GM19372 (cell line): Measurements from ENCODE around the gene LCK.

Experiments
- ATAC-seq: cut with Tn5 transposase; IDR thresholded peaks from one replicate; pipeline ENCODE4 v1.9.1; 2021; ENCODE audit warnings: mild to moderate bottlenecking, low read depth, moderate library complexity; ENCODE audit not compliant: unreplicated experiment

Gene LCK

GRCh38 chr1:32311709-32312393 lies 60.8 kb downstream of the LCK start:
- ATAC-seq: no peak

DNA sequence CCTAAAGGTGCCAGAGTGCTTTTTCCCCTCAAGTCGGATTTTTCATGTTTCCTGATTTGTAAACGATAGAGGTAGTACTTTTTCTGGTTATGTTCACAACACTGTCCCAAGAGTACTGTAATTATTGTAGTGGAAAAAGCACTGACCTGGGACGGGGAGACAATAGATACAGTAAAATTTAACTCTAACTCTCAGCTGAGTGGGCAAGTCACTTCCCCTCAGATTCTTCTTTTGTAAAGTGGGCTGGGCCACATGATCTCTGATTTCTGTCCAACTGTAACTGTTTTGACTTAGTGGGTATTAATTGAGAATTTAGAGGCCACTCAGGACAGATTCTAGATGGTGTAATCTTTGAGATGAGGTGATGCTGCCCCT lies 65.8 kb downstream of the LCK start:
- ATAC-seq: no peak

- ATAC-seq: no peak
These were observed 67.2 kb downstream of the LCK start for GRCh38 chr1:32318127-32318869.

DNA sequence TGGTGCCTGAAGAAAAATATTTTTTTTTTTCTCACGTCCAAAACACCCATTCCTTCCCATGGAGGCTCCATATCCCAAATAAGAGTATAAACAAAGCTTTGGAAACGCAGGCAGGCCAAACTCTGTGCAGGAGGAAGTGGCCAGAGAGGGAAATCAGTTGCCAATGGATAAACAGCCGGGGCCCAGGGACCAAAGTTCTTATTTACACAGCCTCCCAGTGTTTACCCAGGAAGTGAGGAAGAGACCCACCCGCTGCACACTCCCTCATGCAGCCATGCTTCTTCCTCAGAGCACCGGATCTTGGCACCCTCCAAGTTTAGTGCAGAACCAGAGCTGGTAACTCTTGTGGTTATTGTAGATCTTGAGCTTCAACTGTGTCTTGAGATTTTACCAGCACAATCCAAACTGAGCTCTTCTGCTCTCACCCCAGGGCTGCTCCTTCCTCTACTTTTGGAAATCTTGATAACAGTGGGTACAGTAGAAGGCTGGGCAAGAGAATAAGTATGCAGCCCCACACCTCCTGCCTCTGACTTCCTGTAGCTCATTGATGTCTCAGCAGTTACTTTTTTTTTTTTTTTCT lies 70.7 kb downstream of the LCK start:
- ATAC-seq: no peak

- ATAC-seq: no peak
These were observed 76.1 kb downstream of the LCK start for GRCh38 chr1:32327204-32327603.

DNA sequence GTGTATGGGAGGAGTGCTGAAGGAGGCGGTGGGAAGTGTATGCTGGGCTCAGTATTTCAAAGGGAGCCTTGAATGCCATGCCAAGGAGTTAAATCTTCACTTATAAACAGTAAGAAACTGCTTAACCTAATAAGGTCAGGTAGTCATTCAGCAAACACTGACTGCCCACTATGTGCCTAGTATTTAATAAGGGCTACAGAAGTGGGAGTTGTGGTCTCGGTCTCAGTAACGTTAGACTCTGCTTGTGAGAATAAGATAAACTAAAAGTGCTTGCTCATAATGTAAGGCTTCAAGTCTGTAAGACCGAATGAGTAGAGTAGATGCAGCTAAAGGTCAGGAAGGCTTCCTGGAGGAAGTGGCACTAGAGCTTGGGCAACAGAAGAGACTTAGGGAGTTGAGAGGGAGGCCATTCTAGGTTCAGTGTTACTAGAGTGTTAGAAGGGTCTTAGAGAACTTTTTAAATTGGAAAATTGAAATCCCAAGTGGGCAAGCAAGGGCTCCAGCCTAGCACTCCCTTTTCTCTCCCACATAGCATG lies 78.9 kb downstream of the LCK start:
- no peak for ATAC-seq

- ATAC-seq: no peak
These were observed 79.6 kb downstream of the LCK start for GRCh38 chr1:32330558-32331151.

- ATAC-seq: no peak
These were observed 80.5 kb downstream of the LCK start for GRCh38 chr1:32331549-32331948.

- no peak for ATAC-seq
These were observed 81.4 kb downstream of the LCK start for GRCh38 chr1:32332290-32333079.

- ATAC-seq: no peak
These were observed 82.3 kb downstream of the LCK start for GRCh38 chr1:32333251-32333963.

GRCh38 chr1:32334274-32334861 lies 83.3 kb downstream of the LCK start:
- ATAC-seq: no peak

DNA sequence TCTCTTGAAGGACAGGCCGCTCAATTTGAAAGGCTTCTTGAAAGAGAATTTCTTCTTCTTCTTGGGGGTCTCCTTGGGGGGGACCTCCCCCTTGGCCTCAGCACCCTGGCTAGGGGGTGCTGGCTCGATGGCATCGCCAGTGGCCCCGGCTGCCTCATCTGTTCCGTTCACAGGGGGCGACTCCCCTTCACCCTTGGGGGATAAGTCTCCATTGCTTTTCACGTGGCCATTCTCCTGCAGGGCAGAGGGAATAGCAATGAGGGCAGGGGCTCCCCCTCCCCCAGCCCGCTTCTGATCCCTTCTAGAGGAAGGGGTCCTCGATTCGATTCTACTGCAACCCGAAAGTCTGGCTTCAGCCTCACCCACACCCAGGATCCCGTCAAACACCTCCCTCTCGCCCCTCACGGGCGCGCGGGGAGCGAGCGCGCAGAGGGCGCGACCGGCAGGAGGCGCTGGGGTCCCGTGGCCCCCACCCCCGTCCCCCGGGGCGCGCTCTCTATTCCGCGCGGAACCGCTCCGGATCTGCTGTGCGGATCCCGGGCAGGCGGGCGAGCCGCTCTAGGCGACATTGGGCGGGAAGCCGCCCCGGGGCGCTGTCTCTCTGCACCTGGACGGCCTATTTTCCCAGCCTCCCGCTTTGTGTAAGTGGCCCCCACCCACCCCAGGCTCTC lies 83.9 kb downstream of the LCK start:
- ATAC-seq: peak; percentile 17

DNA sequence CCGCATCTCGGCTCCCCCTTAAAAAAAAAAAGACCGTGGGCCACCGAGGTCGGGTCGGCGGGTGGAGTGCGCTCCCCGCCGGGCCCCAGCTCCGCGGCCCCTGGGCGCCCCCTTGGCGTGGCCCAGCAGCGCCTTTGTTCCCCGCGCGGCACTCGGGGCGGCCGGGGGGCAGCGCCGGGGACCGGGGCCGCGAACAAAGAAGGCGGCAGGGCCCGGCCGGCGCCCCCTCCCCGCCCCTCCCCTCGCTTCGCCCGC lies 84.4 kb downstream of the LCK start:
- peak; percentile 19 for ATAC-seq
